ENCODE data around the gene DPH7.
A peak's percentile ranks its signal among the peaks of the same experiment; 100 is the strongest.
"Not testable (repeated sequence)": the region's sequence is repeated elsewhere in the genome, so short reads cannot be mapped to it uniquely, and the experiment has no call there.

Gene DPH7

DNA sequence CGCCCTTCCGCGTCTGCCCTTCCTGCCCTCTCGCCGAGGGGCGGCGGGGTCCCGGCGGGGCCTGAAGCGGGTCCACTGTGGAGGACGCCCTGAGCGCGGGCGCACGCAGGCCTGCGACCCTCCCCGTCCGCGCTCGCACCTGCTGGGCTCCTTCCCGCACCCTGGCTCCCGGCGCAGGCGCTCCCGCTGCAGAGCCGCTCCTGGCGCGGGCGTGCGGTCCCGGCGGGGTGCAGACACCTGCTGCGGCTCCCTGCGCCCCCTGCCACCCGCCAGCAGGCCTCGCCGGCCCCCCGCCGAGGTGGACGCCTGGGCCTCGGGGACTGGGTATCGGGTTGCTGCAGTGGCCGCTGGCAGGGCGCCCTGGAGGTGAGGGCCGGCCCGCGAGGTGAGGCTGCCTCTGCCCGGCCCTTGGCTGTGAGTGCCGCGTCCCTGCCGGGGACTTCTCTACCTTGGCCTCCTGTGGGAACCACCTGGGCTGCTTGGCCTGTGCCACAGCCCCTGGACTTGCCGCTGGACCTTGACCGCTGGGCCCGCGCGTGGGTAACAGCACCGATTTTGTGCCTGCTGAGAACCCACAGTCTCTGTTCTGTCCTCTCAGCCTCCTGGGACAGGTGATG, 27.4 kb upstream of the DPH7 start:
- DNase-seq: no peak

DNA sequence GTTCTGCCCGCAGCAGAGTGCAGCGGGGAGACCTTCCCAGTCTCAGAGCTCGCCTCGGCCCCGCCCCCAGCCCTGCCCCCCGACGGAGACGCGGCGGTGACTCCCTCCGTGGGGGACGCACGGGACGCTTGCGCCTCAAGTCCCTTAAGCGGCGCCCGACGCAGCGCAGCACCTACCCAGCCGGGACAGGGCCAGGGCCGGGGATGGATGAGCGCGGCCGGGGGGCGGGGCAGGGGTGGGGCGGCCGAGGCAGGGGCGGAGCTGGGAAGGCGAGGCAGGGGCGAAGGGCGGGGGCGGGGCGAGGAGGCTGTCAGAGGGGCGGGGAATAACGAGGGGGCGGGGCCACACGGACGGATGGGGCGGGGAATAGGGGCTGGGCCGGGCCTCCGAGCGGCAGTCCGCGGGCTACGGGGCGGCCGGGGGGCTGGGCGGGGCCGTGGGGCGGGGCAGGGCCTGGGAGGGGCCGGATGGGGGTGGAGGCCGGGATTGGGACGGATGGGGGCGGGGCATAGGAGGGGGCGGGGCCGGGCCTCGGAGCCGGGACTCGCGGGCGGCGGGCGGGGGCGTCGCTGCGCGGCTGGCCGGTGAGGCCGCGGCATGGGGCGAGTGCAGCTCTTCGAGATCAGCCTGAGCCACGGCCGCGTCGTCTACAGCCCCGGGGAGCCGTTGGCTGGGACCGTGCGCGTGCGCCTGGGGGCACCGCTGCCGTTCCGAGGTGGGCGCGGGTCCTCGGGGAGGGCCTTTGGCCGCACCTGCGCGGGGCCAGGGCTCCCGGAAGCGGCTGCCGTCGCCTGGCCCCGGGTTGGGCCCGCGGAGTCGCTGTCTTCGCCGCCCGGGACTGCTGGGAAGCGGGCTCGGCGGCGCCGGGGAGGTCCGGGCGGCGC, 26.6 kb upstream of the DPH7 start, which contains the start of gene ARRDC1:
Gene ARRDC1, plus strand, starts transcription at position 566 of the 884 bp plus-strand sequence. Its CDS starts 32 bp downstream, at position 598.
- DNase-seq: peak; percentile 95

DNA sequence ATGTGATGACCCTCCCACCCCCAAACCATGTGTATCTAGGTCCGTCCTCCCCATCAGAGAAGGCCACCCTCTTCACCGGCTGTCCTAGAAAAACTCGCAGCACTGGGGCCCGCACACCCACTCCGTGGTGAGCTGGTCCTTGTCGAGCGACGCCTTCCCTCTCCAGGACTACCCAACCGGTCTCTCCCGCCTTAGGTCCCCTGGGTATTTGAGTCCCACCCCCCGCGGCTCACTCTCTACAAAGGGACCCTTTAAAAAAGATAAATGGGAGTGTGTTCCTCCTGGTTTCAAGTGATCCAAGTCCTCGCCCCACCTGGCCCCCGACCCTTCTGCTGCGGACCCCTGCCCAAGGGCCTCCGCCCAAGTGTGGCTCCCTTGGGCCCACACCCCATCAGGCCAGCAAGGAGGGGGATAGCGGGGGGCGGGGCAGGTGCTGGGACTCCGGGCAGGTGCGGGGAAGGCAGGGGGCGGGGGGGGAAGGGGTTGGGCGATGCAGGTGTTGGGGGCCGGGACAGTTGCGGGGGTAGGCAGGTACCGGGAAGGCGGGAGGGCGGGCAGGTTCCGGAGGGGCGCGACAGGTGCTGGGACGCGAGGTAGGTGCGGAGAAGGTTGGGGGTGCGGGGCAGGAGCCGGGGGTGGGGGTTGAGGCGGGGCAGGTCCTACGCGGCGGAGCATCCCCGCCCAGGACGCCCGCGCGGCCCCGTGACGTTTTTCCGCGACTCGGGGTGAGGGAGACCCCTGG, 25.8 kb upstream of the DPH7 start:
- peak; percentile 35 for DNase-seq

DNA sequence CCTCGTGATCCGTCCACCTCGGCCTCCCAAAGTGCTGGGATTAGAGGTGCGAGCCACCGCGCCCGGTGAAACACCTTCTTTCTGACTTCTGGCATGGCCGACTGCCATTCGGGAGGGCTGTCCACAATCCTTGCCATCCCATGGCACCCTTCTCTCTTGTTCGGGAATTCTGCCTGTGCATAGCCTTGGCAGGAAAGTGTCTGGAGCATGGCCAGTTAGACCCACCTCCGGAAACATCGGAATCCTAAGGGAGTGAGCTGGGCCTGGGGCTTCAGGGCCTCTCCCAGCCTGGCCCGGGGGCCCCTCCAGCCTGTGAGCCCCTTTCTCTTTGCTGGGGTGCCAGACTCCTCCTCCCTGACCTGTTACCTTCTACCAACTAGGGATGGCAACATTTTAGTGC, 25.2 kb upstream of the DPH7 start:
- no peak for DNase-seq

DNA sequence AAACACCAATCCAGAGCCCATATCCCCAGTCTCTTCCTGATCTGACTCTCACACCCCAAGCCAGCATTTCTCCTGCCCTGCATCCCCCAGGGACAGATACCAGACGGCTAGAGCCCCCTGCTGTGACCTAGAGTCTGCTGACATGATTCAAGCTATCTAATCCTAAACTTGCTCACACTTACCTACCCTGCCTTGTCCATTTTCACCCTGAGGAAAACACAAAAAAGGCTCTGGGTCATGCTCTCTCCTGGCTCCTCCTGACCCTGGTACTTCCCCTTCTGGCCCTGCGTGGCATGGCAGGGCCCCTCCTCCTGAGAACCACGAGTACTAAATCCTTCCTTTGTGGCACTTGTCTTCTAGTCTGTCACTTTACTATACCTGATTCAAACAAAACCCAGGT, 23.9 kb upstream of the DPH7 start:
- peak; percentile 18 for DNase-seq

DNA sequence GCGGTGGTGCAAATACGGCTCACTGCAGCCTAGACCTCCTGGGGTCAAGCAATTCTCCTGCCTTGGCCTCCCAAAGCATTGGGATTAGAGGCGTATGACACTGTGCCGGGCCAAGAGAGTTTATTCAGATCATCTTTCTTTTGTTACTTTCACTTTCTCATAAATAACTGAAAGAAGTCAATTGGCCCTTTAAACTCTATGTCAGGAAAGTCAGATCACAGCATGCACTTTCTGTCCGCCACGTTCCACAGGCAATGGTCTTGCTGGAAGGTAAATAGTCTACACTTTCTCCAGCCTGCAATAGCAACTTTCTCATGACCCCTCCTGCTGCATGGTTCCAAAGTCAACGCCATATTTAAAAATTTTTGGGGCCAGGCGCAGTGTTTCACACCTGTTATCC, 20.2 kb upstream of the DPH7 start:
- DNase-seq: no peak

DNA sequence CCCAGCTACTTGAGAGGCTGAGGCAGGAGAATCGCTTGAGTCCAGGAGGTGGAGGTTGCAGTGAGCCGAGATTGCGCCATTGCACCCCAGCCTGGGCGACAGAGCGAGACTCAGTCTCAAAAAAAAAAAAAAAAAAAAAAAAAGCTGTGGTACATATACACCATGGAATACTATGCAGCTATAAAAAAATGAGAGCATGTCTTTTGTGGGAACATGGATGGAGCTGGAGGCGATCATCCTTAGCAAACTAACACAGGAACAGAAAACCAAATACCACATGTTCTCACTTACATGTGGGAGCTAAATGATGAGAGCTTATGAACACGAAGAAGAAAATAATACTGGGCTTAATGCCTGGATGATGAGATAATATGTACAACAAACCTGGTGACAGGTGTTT, 17.9 kb upstream of the DPH7 start:
- not testable (repeated sequence) for DNase-seq

DNA sequence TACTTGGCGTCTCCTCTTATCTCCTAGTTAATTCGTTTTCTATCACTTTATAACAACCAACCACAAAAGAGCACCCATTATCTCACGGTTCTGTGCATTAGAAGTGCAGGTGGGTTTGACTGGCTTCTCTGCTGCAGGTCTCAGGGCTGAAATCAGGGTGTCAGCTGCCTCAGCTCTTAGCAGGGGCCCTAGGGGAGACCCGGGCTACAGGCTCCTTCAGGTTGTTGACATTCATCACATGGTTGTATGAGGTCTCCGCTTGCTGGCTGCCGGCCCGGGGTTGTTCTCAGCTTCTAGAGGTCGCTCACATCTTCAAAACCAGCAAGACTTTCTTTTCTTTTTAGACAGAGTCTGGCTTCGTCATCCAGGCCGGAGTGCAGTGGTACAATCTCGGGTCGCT, 14.5 kb upstream of the DPH7 start:
- no peak for DNase-seq

DNA sequence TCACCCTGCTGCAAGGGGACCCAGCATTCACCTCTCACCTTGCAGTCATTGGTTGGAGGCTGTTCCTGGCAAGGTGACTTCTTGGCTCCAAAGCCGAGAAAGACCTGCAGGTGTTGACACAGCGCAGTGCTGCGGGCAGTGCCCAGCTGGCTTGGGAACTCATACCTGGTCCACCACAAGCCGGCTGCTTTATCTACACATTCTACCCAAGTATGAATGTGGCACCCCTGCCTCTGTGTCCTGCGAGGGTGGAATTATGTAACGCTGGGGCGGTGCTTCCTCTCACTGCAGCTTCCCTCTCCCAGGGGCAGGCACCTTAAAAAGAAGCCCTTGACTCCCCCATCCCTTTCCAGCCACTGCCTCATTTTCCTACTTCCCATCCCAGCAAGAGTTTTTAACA, 14.0 kb upstream of the DPH7 start:
- DNase-seq: no peak

DNA sequence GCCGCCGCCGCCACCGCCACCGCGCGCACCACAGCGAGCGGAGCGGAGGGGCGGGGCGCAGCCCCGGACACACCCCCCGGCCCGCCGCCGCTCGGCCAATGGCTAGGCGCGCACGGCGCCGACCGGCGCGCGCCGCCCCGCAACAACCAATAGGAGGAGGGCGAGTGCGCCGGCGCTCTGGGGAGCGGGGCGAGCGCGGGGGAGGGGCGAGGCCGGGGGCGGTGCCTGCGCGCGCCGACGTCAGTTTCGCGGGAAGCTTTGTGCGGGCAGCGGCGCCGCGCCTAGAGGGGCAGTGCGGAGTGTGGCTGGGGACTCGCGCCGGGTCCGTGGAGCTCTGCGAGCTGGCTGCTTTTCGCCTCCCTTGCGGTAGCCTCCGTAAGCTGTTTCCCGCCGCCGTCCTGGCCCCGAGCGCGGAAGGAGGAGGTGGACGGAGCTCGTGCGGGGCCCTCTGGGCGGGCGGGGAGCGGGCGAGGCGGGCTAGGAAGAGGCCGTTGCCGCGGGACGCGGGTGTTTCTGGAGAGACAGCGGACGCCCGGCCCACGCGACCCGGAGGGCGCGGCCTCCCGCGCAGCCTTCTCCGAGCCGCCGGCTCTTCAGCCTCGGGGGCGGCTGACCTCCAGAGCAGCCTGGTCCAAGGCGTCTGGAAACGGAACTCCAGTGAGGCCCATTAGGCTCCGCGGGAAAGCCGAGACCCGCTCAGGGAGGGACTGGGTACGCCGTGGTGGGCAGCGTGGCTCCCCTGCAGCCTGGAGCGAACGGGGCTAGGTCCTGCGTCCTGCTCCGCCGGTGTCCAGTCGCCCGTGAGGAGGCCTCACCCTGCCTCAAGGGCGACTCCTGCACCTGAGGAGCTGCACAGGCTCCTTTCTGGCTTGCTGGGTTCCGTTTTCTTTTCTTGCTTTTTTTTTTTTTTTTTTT, 12.0 kb upstream of the DPH7 start, which contains the start of gene ZMYND19:
Gene ZMYND19, minus strand, starts transcription at position 44 of the 915 bp plus-strand sequence. CDS start 249 bp downstream, outside the sequence.
- peak; percentile 97 for DNase-seq

DNA sequence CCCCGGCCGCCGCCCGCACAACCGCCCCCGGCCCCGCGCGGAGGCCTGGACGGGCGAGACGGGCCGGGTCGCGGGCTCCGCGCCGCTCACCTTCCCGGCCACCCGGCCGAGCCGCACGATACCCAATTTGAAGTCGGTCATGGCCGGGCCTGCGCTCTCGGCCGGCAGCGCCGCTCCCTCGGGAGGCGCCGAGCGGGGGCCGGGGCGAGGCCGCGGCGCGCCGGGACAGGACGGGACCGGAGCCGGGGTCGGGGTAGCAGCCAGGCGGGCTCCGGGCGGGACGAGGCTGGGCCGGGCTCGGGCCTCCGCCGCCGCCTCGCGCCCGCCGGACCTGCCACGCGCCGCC, 11.4 kb upstream of the DPH7 start:
- DNase-seq: no peak

DNA sequence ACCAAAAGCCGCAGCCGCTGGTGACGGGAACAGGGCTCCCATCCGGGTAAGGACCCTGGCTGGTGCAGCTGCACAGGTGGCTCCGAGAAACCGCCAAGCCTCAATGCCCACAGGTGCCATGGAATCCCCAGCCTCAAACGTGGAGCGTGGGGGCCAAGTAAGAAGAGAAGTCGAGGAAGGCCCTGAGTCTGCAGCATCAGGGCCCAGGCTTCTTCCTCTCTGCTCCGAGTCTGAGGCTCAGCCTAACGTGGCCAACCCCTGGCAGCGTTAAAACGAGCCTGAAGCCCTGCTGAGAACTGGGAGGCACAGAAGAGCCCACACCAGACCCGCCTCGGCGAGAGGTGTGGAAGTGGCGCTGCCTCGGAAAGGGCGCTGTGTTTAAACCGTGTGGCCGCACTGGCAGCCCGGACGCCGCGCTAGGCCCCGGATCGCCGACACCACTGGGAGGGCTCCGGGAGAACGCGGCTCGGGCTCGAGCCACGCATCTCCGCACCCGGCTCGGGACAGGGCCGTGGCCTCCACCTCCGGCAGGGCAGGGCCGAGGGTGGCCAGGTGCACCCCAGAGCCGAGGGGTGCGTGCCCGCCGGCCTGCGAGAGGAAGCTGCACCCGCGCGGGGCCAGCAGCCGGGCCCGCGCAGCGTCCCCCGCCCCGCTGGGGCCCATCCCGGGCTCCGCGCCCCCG, 10.9 kb upstream of the DPH7 start:
- DNase-seq: peak; percentile 28

DNA sequence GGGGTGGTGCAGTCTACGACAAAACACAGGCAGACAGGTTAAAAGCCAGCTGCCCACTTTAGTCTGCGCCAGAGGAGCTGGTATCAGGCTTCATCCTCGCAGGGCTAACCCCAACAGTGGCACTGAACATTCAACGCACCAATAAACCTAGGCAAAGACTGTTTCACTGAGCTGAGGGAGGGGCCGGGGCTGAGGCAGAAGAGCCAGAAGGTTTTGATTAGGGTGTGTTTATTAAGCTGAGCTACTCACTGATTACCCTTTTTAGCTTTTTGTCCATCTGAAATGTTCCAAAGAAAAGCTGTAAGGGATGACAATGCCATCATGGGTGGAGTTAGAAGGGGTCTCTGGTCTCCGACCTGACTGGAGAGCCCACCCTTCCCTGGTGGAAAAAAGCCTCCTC, 10.2 kb upstream of the DPH7 start:
- DNase-seq: no peak

DNA sequence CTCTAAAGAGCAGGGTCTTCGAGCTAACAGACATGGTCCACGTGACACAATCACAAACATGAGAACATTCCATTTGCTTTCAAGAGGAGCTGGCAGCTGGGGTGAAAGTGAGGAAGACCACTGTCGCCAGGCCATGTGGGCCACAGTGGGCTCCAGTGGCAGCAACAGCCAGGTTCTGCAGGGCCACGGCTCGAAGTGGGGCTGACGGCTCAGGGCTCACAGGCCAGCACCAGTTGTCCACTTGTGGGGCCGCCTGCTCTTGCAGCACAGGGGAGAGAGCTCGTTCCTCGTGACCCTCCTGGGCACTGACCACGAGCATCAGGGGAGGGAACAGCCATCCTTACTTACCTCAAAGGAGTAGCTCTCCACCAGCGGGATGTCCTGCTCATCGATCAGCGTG, 9.6 kb upstream of the DPH7 start:
- no peak for DNase-seq

DNA sequence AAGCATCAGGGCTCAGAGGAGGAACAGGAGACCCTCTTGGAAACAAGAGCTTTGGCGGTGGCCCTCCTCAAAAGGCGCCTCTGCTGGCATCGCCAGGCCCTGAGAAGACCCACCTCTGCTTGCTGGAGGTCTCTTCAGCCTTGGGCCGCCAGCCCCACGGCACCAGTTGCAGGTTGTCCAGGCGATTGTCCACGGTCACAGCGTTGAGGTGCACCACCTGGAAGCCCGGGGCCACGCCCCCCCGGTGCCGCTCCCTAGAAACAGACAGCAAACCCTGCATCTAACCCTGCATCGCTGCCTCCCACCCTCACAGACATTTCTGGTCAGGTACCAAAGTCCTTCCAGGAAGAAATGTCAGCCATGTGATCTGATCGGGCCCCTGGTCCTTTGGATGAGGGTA, 8.1 kb upstream of the DPH7 start:
- DNase-seq: no peak

DNA sequence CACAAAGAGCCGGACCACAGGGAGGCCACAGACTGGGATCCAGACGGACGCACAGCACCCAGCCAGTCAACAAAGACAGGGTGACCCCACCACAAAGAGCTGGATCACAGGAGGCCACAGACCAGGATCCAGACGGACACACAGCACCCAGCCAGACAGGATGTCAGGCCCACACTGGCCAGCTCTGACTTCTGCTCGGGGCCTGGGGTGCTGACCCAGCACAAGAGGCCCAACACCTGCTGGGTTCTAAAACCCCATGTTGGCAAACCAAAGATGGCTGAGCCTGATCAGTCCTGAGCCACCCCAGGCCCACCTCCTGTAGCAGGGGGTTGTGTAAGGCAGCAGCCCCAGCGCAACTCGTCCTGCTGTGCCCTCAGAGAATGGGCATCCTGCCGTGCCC, 5.2 kb upstream of the DPH7 start:
- DNase-seq: no peak

DNA sequence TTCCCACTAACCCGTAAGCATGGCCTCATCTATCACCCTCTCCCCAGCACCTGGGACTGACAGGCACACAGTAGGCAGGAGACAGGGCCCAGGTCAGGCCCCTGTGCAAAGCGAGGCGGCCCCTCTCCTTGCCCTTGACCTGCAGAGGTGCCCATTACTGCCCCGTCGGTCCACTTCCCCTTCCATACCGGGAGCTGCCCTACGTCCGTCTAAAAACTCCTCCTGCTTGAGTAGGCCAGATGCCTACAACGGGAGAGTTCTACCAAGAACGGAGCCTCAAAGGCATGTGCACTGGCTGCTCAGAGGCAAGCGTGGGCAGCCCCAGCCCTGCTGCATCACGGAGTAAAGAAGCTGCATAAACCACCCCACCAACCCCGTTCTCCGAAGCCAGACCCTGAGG, 4.6 kb upstream of the DPH7 start:
- DNase-seq: no peak

DNA sequence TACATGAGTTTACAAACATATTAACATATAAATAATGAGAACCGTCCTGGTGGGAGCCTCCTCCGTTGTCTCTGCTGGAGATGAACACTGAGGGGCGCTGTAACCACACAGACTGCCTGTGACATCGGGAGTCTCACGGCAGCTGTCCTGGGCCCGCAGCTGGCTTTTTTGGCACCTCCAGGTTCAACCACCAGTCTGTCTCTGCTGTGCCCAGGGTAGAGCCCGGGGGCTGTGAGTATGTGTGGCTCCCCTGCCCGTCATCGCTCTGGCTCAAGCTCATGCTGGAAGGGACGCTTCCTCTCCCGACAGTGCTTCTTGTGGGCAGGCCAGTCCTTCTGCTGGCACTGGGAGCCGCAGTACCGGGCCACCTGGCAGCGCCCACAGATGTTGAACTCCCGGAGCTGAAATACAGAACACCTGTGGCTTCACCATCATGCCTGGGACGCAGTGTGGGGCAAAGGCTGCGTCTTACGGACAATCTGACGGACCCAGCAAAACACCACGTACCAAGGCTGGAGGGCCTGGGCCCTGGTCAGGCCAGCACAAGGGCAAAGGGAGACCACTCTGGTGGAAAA, 3.6 kb upstream of the DPH7 start:
- DNase-seq: no peak

DNA sequence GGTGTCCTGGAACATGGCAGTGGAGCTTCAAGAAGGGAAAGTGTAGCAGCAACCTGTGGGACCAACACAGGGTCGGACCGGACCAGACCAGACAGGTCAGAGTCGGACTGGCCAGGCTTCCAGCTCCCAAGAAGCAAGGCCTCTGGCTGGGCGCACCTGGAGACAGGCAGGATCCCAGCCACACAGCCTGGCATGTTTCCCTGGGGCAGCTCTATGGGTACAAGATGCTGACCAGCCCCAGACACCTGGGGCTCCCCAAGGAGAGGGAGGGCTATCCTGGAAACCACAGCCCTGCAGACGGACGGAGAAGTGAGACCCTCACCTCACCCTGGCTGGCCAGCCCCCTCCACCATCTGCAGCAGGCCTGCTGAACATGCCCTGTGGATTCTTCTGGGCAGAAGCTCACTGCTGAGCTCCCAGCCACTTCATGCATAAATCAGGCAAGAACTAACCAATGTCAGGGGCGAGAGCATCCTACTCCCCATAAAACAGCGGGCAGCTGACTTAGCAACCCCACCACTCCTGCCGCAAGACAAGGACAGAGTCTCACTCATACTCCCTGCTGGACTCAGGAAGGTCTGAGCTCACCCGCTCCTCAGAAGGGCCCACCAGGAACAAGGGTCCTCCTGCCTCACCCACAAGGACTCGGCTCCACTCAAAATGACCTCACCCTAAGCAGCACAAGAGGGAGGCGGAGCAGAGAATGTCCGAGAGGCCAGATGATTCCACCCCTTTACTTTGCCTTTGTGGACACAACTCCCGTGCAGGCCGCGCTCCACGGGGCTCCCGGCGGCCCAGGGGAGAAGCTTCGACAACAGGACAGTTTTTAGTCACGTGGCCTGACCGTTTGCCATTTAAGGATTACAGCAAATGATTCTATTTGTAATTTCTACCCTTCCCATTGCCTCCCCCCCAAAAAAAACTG, 2.9 kb upstream of the DPH7 start:
- no peak for DNase-seq

DNA sequence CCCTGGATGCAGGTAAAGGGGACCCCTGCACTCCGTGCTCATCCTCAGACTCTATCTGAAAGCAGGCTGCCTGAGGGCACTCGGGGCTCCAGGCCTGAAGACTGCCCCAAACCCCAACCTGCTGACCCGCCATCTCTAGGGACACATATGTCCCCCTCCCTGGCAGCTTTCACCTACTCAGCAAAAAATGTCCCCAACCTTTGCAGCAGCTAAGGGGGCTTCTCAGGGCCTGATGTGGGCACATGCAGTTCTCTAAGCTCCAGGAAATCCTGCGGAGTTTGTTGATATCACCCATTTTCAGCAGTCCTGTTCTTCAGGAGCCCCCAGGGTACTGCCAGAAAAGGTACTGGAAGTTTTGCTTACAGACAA, 2.2 kb upstream of the DPH7 start:
- DNase-seq: no peak
